PC-9 (cell line): ENCODE data around the gene ZNF652.

Experiments
- CTCF ChIP-seq: fragments of 200-600 bp; sonication (generic); conservative IDR thresholded peaks from 2 replicates; pipeline ENCODE4 v1.6.1; 2017; ENCODE audit warnings: mixed run types, antibody characterized with exemption, mild to moderate bottlenecking, moderate library complexity
- EZH2 ChIP-seq: fragments of 200-600 bp; sonication (generic); IDR thresholded peaks from 2 replicates; pipeline ENCODE4 v1.8.0; 2017; ENCODE audit warnings: antibody characterized with exemption, low read depth

GRCh38 chr17:49370971-49371834 lies 9.2 kb upstream of the ZNF652 start:
- TF ChIP-seq EZH2 (no peak), CTCF (no peak)
